ENCODE data around the gene TMEM132D.

GRCh38 chr12:129068684-129069083 is 835.1 kb downstream of the TMEM132D start:
- no peak for TF ChIP-seq CTCF (IDR thresholded peaks at IDR 0.05)
- no peak for TF ChIP-seq EZH2 (IDR thresholded peaks at IDR 0.05)
